Cerebellar nuclear complex (tissue), 1 donor: Measurements from ENCODE around the gene CPB2.

Experiments
- DNase-seq, 2 experiments: peaks; one replicate each; lab custom pipeline; 2025; lab: John Stamatoyannopoulos, UW

CPB2 gene

GRCh38 chr13:46097015-46097414 is 7.8 kb downstream of the CPB2 start:
- DNase-seq = no peak

- DNase-seq = no peak
Measured at GRCh38 chr13:46094478-46094877, 10.4 kb downstream of the CPB2 start.

- DNase-seq = no peak
Measured at GRCh38 chr13:46088821-46089562, 15.8 kb downstream of the CPB2 start.

GRCh38 chr13:46087481-46087880 is 17.4 kb downstream of the CPB2 start:
- DNase-seq = no peak

- DNase-seq = no peak
Measured at GRCh38 chr13:46086985-46087384, 17.8 kb downstream of the CPB2 start.

- DNase-seq = no peak
Measured at GRCh38 chr13:46086421-46086922, 18.4 kb downstream of the CPB2 start.

GRCh38 chr13:46085737-46086136 is 19.1 kb downstream of the CPB2 start:
- DNase-seq = no peak

GRCh38 chr13:46082324-46082723 is 22.5 kb downstream of the CPB2 start:
- no peak for DNase-seq

- DNase-seq = no peak
Measured at GRCh38 chr13:46079770-46080169, 25.1 kb downstream of the CPB2 start.

GRCh38 chr13:46077265-46077664 is 27.6 kb downstream of the CPB2 start:
- no peak for DNase-seq

- no peak for DNase-seq
Measured at GRCh38 chr13:46076827-46077226, 28.0 kb downstream of the CPB2 start.

GRCh38 chr13:46075811-46076210 is 29.0 kb downstream of the CPB2 start:
- no peak for DNase-seq

GRCh38 chr13:46071590-46072249 is 33.1 kb downstream of the CPB2 start:
- DNase-seq = no peak

- no peak for DNase-seq
Measured at GRCh38 chr13:46063292-46063691, 41.5 kb downstream of the CPB2 start.

GRCh38 chr13:46062185-46062584 is 42.6 kb downstream of the CPB2 start:
- no peak for DNase-seq

GRCh38 chr13:46059405-46059804 is 45.4 kb downstream of the CPB2 start:
- DNase-seq = no peak

GRCh38 chr13:46058268-46058667 is 46.6 kb downstream of the CPB2 start:
- DNase-seq = no peak

GRCh38 chr13:46057256-46058015 is 47.4 kb downstream of the CPB2 start:
- DNase-seq = no peak

GRCh38 chr13:46053162-46054012 is 51.4 kb downstream of the CPB2 start:
- DNase-seq = no peak

GRCh38 chr13:46052319-46053161 is 52.3 kb downstream of the CPB2 start, which contains the start of gene ZC3H13:
ZC3H13 (minus strand) TSS chr13:46052746; CDS start chr13:46045507, 7,239 bp downstream.
- peak; percentile 46 to 88 for DNase-seq

GRCh38 chr13:46051968-46052318 is 52.9 kb downstream of the CPB2 start:
- no peak for DNase-seq
